Measurements from ENCODE around the gene CHI3L1.

The CHI3L1 gene

DNA sequence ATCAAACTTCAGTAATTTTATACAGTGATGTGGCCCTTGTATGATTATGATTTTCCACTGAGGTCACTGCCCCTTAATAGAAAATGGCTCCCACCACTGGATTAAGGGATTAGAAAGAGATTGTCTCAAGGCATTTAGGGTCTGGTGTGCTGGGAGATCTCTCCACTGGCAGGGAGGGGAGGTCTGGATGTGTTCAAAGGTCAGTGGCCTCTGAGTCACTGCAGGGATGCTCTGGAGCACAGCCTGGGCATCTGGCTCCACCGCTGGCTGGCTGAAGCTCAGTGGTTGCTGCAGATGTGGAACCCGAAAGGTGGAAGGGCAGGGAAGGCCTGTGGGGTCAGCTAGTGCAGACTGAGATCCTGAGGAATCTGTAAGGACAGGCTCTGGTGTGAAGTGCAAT lies 18.3 kb upstream of the CHI3L1 start:
- DNase-seq (ENCODE audit: low read depth): no peak

DNA sequence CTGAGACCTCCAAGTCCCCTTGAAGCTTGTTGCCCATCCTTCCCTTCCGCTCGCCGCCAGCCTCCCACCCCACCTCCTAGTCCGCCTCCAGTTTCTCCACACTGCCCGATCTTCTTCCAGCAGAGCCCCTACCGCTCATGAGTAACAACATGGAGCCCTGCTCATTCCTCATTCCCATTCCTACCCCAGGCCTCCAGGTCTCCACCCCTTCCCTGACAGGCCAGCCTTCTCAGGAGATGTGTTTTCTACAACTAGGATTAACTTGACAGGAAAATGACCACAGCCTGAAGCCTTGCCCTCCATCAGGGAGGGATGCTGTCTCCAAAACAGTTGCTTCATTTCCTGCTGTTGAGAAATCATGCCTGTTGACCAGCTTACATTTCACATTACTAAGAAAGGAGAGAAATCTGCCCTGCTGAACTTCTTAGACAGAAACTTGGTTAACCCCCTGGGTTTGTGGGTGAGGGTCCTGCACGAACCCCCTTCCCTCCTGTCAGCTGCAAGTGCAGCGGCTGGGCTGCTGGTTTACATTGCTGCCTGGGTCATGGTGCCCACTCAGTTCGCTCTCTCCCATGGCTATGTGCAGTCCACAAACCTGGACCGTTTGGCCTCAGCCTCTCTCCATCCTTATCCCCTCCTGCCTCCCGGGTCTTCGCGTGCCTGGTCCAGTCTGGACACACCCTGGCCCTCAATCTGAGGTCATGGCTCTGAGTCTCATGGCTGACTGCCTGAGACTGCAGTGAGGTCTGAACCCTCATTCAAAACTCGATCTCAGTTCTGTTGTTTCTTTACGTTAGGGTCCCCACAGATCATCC lies 16.1 kb upstream of the CHI3L1 start:
- DNase-seq (ENCODE audit: low read depth): no peak

DNA sequence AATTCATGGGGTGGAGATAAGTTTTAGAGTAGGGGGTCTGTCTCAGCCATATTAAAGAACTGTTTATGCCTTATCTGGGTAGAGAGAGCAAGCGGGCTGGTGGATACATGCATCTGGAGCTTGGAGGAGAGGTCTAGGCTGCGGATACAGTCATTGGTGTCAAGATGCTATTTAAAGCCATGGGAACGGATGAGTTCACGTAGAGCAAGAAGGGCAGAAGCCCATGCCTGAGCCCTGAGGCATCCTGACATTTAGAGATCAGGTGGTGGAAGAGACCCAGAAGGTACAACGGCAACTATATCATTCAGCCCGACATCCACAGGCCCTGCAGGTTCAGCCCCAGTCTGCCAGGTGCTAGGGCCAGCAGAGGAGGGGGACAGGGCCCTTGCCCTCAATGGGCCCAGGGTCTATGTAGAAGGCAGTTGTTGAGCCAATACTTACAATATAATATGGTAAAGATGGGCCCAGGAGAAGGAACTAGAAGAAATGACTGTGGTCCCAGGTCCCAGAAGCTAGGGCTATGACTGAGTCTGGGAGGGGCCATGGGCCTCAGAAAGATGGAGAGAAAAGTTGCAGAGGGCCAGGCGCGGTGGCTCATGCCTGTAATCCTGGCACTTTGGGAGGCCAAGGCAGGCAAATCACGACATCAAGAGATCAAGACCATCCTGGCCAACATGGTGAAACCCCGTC lies 15.2 kb upstream of the CHI3L1 start:
- no peak for DNase-seq (ENCODE audit: low read depth)

DNA sequence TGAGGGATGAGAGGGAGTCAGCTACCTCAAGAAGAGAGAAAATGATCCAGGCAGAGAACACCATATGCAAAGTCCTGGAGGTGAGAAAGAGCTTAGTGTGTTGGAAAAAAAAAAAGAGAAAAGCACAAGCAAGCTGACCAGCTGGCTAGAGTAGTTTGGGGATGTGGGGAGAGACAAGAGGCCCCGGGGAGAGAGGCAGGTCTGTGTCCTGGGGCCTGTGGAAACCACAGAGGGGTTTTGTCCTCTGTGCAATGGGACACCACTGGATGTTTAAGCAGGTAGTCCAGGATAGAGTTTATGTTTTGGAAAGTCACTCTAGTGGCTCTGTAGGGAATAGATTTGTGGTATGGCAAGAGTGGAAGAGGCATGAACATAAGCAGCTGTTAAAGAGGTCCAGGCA lies 14.4 kb upstream of the CHI3L1 start:
- DNase-seq (ENCODE audit: low read depth): no peak

DNA sequence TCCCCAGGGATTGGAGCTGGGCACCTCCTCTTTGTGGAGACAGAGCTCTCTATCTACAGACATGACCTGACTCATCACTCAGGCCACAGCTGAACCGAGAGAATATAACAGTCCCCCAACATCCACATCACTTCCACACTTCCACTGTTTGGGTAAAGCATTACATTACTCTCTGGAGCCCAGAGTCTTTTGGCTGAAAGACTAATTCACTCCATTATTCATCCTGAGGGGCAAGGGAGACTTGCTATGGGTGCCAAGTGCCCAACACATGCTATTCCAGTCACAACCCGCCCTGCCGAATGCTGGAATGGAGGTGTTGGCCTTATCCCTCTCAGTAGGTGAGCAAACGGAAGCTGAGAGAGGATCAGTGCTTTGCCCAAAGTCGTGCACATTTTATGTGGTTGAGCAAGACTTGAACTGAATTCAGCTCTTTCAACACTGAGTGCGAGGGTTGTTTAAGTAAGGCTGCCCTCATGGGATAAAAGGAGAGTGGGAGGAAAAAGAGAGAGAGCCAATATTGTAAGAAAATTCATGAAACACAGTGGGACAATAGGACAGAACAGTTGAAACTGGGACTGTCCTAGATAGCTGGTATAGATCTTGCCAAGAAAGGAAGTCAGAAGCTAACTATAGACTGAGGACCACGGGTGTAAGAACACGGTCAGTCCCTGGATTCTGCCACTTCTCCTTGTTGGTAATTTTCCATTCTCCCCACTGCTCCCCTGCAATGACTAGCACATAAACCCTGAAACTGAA lies 13.5 kb upstream of the CHI3L1 start:
- no peak for DNase-seq (ENCODE audit: low read depth)

DNA sequence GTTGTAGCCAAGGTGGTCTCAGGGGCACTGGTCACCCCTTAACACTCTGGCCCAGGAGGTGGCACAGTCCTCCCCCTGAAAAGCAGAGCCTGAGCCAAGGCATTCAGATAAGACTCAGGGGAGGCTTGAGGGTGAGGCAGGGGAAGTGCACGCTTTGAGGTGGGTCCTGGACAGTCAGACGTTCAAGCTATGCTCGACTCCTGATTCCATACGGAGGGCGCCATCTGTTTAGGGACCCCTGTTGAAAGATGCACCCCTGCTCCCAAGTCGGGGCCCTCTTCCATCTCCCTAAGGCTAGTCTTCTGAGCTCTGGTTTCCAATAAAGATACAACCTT lies 12.9 kb upstream of the CHI3L1 start:
- DNase-seq (ENCODE audit: low read depth): no peak

DNA sequence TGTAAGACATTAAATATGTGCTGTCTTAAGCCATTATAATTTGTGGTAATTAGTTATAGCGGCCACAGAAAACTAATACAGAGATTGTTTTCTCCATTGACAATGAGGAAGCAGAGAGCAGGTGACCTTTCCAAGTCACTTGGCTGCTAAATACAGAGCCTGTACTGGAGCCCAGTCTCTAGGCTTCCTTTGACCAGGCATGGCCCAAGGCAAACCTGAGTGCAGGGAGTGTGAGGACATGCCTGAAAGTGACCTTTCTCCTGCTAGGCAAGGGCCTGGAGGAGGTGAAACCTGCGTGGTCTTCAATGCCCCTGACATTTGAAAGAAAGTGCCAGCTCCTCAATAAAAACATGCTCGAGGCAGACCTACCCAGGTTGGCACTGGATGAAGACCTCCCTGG lies 12.5 kb upstream of the CHI3L1 start:
- DNase-seq (ENCODE audit: low read depth): no peak

DNA sequence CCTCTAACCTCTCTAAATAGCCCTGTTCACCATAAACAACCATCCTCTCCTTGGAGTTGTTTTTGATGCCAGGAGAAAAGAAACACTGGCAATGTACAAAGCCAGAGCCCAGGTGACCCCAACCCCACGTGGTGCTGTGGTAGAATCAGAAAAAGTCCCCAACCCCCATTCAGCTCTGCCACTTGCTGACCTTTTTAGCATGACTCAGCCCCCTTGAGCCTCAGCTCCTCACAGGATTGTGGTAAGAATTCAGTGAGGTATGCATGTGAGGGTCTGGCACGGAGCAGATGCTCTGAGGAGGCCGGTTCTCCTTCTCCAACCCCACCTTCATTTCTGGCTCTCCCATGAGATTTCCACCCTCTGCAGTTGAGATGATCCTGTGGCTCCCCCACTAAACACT lies 11.1 kb upstream of the CHI3L1 start:
- DNase-seq (ENCODE audit: low read depth): peak; percentile 33

DNA sequence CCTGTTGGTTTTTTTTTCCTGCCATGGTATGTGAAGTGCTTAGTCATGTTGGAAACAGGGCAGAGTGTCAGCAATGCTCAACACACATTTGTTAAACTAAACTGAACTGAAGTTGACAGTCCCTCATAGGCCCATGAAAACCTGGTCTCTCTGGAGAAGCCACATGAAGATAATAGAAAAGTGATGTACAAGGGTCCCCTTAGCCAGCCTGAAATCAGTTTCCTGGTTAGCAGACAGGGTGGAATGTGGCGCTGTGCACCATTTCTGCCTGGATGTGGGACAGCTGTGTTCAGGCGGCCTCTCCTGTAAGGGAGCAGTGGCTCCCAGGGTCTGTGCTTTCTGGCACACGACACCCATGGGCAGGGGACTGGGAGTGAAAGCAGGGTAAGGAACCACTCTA lies 9.9 kb upstream of the CHI3L1 start:
- no peak for DNase-seq (ENCODE audit: low read depth)

DNA sequence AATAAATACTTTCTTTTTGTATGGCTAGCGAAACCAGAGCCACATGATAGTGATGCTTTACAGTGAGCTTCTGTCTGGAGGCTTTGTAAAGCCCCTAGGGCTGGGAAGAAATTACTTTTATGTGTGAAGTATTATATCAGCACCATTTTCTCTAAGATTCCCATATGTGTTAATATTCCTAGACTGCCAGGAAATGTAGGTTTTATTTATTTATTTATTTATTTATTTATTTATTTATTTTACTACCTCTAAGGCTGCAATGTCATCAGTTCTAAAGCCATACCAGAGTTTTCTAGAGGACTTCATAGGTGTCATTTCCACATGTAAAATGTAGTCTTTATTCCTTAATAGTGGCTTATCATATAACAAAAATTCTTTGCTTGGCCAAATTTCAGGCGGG lies 4.4 kb upstream of the CHI3L1 start:
- no peak for DNase-seq (ENCODE audit: low read depth)

DNA sequence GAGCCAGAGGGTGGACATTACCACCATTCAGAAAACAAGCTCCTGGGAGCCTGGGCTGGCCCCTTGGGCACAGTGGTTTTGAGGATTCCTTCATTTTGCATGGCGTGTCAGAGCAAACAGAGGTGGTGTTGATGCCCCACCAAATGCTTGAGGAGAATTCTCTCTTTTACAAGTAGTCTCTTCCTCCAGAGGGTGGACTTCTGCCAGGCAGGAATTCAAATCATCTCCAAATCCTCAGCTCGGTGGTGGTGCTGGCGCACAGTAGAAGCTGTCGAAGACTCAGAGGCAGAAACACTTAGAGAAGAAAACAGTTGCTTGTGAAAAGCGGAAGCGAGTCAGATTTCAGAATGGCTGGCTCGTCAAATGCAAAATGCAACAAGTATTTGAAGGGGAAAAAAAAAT lies 3.4 kb upstream of the CHI3L1 start:
- no peak for DNase-seq (ENCODE audit: low read depth)

DNA sequence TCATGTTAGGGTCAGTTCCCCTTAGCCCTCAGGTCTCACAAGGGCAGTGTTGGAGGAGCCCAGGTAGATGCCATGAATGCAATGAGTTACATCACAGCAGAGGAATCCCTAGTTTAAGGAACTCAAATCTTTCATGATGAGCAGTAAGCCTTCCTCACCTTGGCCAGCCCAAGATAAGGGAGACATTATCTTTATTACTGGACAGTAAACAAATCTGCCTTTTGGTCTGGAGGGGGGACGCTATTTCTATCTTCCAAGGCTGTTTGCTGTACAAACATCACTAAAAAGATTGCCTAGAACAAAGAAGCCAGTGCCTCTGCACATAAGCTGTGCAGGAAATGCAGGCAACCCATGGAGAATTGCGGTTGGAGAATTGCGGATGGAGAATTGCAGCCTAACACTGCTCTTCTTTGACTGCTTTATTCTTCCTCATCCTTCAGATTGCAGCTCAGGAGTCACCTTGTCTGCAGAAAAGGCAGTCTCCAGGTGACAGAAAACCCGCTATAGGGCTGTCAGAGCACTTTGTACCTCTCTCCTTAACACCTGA lies 2.3 kb upstream of the CHI3L1 start:
- no peak for DNase-seq (ENCODE audit: low read depth)

DNA sequence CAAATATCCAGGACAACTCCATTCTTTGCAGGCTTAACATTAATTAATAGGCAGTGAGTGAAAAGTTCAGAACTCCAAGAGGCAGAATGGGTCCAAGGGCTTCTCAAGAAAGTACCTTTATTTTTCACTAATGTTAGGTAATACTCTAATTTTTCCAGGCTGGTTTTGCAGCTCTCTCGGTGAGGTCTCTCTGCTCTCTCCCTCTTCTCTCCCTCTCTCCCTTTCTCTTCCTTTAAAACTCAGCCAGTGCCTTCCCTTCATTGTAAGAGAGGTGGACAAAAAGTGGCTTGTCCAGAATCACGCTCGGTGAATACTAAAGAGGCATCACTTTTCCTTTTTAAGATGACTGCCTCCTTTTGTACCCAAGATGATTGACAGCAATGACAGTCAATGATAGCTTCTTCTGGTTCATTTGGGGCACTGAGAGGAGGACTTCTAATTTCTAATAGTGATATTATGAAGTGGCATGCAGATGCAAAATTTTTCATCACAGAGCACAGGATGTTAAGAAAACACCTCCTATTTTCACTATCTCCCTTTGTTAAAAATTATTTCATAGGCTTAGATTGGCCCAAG lies 1.3 kb upstream of the CHI3L1 start:
- no peak for DNase-seq (ENCODE audit: low read depth)

DNA sequence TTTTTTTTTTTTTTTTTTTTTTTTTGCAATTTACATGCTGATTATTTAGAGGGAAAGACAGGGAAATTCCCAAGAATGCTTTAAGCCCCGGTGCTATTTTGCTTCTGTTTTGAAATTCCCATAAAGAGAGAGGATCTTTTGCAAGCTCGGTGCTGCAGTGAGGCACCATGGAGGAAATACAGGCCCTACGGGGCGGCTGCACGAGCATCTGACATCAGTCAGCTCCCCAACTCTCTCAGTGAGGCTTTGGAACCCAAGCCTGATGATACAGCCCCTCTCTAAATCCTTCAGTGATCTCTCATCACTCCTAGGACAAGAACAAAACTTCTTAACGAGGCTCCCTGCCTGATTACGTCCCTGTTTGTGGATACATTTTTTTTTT lies 791 bp upstream of the CHI3L1 start:
- DNase-seq (ENCODE audit: low read depth): no peak

DNA sequence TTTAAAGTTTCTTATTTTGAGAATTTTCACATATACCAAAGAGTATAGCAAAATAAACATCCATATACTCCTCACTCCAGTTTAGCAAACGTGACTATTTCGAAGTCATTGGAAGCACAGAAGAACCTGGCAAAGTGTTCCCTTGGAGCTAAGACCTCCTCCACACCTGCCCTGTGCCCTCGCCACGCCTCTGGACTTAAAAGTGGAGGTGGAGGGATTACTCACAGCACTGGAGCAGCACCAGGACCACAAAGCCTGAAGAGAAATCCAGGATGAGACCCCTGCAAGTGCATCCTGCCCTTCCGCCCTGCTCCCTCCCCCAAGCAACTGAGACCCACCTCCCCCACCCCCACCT lies 436 bp downstream of the CHI3L1 start:
- DNase-seq (ENCODE audit: low read depth): no peak

DNA sequence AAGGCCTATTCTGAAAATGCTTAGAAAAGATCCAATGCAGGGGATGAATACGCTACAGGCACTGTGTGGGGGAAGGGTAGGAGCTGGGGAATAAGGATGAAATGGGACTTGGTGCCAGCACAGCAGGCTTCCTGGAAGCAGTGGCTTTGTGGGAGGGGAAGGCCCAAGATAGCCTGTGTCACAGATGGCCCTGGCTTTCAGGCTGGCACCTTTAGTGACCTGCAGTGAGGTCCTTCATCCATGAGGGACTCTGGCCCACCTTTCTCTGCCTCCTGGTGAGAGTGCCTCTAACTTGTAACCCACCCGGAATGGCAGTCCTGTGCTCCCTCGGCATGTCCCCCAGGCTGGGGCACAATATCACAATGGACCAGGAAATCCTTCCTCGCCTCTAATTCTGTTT lies 919 bp downstream of the CHI3L1 start:
- no peak for DNase-seq (ENCODE audit: low read depth)

DNA sequence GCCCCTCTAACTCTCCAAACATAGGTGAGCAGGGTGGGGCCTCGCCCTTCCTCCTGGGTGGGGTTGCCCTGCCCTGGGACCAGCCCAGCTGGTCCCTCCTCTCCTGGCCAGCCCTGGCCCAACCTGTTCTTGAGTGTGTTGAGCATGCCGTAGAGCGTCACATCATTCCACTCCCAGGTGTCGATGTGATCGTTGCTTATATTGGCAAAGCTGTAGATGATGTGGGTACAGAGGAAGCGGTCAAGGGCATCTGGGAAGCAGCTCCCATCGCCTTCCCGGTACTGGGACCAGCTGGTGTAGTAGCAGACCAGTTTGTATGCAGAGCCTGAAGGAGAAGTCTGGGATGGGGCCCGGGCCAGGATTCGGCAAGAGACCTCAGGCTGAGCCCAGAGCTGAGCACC lies 1.4 kb downstream of the CHI3L1 start:
- DNase-seq (ENCODE audit: low read depth): no peak

DNA sequence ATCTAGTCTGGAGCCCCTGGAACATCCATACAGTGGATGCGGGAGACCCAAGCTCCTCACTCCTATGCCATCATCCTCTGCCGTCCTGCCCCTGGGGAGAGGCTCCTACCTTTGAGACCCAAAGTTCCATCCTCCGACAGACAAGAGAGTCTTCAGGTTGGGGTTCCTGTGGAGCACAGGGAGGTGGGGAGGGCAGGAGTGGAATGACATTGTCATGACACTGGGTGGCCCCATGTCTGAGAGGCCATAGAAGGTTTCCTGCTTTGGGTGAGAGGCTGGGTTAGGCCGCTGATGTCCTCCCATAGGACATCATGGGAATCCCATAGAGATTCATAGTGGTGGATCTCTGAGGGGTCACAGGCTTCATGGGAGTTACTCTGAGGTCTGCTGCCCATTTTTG lies 2.0 kb downstream of the CHI3L1 start:
- DNase-seq (ENCODE audit: low read depth): no peak

DNA sequence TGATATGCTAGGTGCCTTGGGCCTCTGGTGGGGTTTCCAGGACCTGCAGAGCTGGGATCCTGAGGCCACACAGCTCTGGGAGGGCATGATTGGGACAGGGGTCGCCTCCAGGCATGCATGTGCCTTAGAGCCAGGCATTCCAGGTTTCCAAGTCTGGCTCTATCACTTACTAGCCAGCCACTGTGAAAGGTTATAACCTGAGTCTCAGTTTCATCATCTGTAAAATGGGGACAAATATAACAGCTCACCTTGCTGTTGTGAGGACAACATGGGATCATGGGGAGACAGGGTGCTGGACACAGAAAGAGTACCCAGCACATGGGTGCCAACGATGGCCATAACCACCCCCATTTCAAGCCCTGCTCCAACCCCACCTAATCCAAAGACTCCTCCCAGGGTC lies 2.7 kb downstream of the CHI3L1 start:
- no peak for DNase-seq (ENCODE audit: low read depth)

DNA sequence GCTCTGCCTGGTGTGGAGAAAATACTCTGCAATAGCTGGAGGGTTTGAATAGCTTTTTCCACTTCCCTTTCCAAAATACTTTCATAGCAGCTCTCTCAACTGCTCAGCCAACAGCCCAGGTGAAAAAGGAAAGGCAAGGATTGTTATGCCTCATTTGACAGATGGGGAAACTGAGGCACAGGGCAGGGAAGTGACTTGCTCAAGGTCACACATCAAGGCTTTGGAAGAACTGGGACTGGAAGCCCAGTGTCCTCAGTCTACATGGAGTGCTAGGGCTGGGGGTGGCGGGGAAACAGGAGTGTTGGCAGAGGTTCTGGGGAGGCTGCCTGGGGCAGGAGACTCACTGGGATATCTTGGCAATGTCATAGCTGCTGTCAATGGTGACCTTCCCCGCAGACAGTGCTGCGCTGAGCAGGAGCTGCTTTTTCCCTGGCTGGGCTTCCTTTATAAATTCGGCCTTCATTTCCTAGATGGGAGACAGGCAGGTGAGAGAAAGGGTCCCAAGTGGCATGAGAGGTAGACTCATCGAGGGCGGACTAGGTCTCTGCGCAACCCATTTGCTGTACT lies 4.0 kb downstream of the CHI3L1 start:
- no peak for DNase-seq (ENCODE audit: low read depth)

DNA sequence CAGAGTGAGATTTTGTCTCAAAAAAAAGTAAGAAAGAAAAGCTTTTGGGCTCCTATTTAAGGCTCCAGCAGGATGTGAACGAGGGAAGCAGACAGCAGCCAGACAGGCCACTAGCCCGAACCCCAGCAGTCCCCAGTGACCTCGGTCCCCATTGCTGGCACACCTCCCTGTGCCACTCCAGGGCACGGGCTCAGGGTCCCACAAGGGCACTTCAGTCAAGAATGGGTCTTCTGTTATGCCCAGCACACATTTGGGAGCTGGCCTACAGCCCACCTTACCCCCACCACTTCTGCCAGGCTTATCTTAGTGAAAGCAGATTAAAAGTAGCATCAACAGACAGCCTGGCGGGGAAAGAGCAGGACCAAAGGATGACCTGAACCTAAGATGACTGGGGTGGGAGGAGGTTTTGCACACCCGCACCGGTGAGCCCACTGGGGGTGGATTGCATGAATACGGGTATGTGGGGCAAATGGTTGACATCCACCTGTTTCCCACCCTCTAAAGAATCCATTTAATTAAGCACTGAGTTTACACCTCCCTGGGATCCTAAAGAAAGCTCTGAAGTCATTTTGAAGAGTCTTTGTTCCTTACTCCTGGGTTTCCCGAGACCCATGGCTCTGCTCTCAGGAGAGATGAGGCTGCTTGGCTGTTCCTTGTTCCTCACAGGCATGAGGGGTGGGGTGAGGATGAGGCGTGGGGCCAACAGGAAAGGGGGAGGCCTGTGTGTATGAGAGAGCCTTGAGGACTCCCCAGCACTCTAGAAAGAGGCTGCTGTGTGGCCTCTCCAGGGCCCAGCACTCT lies 4.7 kb downstream of the CHI3L1 start:
- DNase-seq (ENCODE audit: low read depth): no peak

Data from HS-27A (cell line).